GM10847 (cell line): ENCODE data around the gene TM6SF1.

ENCODE experiments used
- POLR2A ChIP-seq: IDR thresholded peaks from 2 replicates; pipeline ENCODE4 v1.6.1; 2011; ENCODE audit not compliant: insufficient read length; ENCODE audit errors: extremely low read depth

Gene TM6SF1

DNA sequence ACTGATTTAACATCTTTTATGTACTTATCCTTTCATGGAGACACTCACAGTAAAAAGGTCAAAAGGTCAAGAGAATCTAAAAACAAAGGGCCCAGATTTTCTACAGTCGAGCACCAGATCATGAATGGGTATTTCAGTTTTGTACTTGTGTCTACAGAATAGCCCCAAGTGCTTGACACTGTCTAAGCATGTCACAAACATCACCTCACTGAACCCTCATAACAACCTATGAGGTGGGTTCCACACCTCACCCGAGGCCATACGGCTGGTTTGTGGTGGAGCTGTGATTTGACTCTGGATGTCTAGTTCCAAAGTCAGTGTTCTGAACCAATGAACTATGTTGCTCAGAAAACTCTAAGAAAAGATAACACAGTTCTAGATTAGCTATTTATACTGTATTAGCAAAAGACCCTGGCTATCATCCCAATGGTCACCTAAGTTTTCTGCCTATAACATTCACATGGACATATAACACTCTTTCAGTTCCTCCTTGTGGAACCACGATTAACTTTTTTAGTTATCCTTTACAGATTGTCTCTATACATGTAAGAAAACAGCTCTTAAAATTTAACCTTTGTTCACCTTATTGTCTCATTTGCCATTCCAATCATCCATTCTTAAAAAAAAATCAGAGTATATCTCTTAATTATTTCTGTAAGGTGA, 25.5 kb downstream of the TM6SF1 start:
- no peak for TF ChIP-seq POLR2A

DNA sequence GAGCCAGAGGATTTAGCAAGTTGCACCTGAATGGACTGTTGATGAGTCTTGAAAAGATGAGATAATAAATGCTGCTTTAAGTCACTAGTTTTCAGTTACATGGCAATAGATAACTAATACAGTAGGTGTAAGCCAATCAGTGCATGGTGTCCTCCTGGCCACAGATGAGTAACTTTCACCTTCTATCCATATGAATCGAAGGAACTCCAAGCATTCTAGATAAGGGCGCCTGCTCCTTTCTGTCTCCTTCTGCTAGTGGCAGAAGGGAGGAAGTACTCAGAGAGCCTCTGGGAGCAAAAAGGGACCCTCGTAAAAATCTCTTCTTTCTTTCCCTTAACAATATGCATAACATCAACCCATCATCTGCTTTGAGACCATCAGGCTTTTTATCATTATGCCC, 37.3 kb downstream of the TM6SF1 start:
- TF ChIP-seq POLR2A: no peak

DNA sequence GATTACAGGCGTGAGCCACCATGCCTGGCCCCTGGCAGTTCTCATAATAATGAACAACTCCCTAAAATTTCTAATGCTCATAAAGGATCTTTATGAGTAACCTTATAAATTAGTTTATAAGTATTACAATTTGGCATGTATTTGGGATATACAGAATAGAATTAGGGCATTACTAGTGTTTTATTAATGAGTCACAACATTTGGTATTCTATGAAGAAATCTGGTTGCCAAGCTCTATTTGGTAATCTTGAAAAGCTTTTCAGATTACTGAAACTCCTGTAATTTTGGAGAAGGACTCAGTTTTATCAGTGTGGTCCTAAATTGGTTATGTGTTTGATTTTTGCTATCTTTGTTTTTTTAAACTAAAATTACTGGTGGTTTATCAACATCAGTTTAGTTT, 45.8 kb downstream of the TM6SF1 start:
- no peak for TF ChIP-seq POLR2A

GRCh38 chr15:83155942-83156341, 48.5 kb downstream of the TM6SF1 start:
- no peak for TF ChIP-seq POLR2A

- no peak for TF ChIP-seq POLR2A
These were observed 50.9 kb downstream of the TM6SF1 start for GRCh38 chr15:83158393-83158792.

- no peak for TF ChIP-seq POLR2A
These were observed 53.3 kb downstream of the TM6SF1 start for GRCh38 chr15:83160741-83161140.

DNA sequence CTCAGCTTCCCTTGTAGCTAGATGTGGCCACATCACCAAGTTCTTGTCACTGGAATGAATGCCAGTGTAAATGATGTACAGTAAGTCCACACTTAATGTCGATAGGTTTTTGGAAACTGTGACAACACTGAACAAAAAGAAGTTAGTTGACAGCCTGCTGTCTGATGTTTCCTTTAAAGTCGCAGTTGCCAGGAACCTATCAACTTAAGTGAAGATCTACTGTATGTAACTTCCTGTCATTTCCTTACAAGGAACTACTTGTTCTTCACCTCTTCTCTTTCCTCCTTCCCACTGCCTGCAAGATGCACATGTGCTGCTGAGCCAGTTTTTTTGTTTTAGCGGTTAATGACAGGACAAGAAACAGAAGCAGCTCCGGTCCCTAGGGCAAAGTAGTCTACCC, 55.6 kb downstream of the TM6SF1 start:
- no peak for TF ChIP-seq POLR2A

GRCh38 chr15:83164111-83164770, 56.8 kb downstream of the TM6SF1 start:
- no peak for TF ChIP-seq POLR2A

DNA sequence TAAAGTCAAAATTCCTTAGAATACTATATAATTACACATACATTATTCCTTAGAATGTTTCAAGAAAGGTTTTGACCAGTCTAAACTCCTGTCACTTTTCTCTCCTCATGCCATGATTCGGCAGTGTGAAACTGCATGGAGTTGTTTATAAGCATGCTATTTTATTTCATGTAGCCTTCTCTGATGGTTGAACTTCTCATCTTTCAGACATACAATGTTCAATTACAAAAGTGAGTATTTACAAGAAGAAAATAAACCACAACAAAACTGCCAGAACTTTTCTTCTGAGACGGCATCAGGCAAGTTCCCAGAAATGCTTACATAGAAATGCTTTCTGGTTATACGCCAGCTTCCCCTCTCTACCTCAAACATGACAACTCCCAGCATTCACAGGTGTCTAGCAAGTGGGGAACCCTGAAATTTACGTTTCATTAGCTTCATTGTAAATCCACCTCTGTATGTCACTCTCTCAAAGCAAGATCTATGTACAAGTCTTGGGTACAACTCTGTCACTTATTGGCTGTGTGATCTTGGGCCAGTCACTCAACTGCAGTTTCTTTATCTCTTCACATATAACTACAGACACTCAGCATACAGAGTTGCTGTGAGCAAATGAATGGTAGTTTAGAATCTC, 57.4 kb downstream of the TM6SF1 start:
- no peak for TF ChIP-seq POLR2A

- TF ChIP-seq POLR2A: no peak
These were observed 58.8 kb downstream of the TM6SF1 start for GRCh38 chr15:83166218-83166617.

DNA sequence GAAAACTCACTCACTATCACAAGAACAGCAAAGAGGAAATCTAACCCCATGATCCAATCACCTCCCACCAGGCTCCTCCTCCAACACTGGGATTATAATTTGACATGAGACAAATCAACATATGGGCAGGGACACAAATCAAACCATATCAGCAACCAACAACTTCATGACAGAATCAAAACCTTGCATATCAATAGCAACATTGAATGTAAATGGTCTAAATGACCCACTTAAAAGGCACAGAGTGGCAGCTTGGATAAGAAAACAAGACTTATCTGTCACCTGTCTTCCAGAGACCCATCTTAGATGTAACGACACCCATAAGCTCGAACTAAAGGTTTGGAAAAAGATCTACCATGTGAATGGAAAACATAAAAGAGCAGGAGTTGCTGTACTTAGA, 59.4 kb downstream of the TM6SF1 start:
- no peak for TF ChIP-seq POLR2A

- no peak for TF ChIP-seq POLR2A
These were observed 63.2 kb downstream of the TM6SF1 start for GRCh38 chr15:83170474-83171165.

GRCh38 chr15:83174891-83175290, 67.4 kb downstream of the TM6SF1 start:
- TF ChIP-seq POLR2A: no peak

- TF ChIP-seq POLR2A: no peak
These were observed 70.9 kb downstream of the TM6SF1 start for GRCh38 chr15:83178390-83178789.

GRCh38 chr15:83178869-83179325, 71.5 kb downstream of the TM6SF1 start:
- TF ChIP-seq POLR2A: no peak

DNA sequence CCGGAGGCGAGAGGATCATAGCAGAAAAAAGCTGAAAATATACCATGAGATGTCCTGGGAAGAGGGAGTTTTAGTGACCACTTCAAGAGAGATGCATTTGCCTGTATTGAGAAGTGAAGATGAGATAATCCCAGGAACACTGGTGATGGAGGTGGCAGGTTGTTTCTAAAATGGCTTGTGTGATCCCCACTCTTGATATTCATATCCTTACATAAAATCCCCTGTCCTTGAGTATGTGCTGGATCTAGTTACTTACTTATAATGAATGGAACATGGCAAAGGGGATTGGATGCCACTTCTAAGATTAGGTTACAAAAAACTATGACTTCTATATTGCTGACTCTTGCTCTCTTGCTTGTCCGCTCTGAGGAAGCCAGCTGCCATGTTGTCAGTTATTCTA, 78.1 kb downstream of the TM6SF1 start:
- TF ChIP-seq POLR2A: no peak
